ENCODE data around the gene KBTBD12. TPM values are rescaled to one million over a fixed set of nuclear protein-coding genes. Genes with fewer than 3 reads are reported as not detected.
A peak's percentile ranks its signal among the peaks of the same experiment; 100 is the strongest.

KBTBD12 gene
- total RNA-seq, 1 experiment from 2014 or later: not detected

DNA sequence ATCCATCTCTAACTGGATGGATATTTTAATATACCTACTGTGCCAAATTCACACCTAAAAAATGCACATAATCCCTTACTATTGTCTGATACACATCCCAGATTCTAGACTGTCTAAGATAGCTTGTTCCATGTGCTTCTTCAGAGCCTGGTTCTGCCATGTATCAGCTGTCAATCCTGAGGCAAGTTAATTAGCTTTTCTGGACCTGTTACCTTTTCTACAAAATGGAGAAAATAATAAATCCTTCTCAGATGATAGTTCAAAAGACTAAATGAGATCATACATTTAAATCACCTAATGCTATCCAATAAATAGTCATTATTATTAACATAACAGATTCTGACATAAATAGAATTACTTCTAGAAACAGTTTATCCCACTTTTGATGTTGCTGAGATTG, 66.1 kb downstream of the KBTBD12 start:
- Histone ChIP-seq H2AFZ (ENCODE audit: low read depth, low read length, poor library complexity, severe bottlenecking) (no peak overlapping the region), H3K27me3 (ENCODE audit: insufficient read depth, low read length) (no peaks in the 10 kb centered on the region), H3K79me2 (ENCODE audit: insufficient read depth, low read length) (no peaks in the 10 kb centered on the region), H4K20me1 (ENCODE audit: insufficient read depth) (no peaks in the 10 kb centered on the region), H3K4me2 (ENCODE audit: low read length) (no peak overlapping the region), H3K36me3 (ENCODE audit: control insufficient read depth in 1 of 2, insufficient read depth in 2 of 2, low read length in 2 of 2) (no peaks in the 10 kb centered on the region), H3K4me3 (replicated peaks in 1 of 2; ENCODE audit: low read depth in 1 of 2, low read length in 2 of 2) (no peak overlapping the region), H3K27ac (ENCODE audit: low read depth, low read length) (no peak overlapping the region), H3K9ac (ENCODE audit: low read length) (no peak overlapping the region), H3K4me1 (ENCODE audit: control insufficient read depth in 1 of 2, insufficient read depth in 2 of 2, low read length in 2 of 2) (no peaks in the 10 kb centered on the region), H3K9me3 (ENCODE audit: control insufficient read depth in 1 of 2, insufficient read depth in 1 of 2, low read depth in 1 of 2, low read length in 2 of 2) (peaks cover 0 to 5% of the 10 kb centered on the region in 2 experiments; a peak in 1 of 4 replicates), H3K9me2 (ENCODE audit: insufficient read depth) (no peaks in the 10 kb centered on the region)
- intact Hi-C loops (cut with micrococcal nuclease): no loop called here
- ATAC-seq (no peak), DNase-seq (ENCODE audit: low read depth, low spot score) (no peak)
- RAD21 ChIA-PET (ENCODE audit: low non-redundant PET in 1 of 2, low total read pairs in 2 of 2, uncharacterized antibody in 2 of 2, unreplicated experiment in 2 of 2): no interaction called here
- CTCF ChIA-PET: no interaction called here
- POLR2A ChIA-PET: no interaction called here
- TF ChIP-seq RAD21 (IDR thresholded peaks at IDR 0.05; ENCODE audit: low read depth) (no peak), EZH2 (IDR thresholded peaks at IDR 0.05) (no peak), SP1 (IDR thresholded peaks at IDR 0.05; ENCODE audit: low read depth) (no peak), CBX3 (IDR thresholded peaks at IDR 0.05; ENCODE audit: low read depth) (peak; percentile 72; the same call in 1 of the 2 replicates), POLR2AphosphoS5 (IDR thresholded peaks at IDR 0.05; ENCODE audit: low read depth, low read length) (no peak), ZNF274 (IDR thresholded peaks at IDR 0.05; ENCODE audit: low read depth, low read length) (no peak)
- TF ChIP-seq, protein P1, sequence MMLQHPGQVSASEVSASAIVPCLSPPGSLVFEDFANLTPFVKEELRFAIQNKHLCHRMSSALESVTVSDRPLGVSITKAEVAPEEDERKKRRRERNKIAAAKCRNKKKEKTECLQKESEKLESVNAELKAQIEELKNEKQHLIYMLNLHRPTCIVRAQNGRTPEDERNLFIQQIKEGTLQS (IDR thresholded peaks at IDR 0.05): no peak
- no TSS peak for BruUV-seq (replicated peaks)

DNA sequence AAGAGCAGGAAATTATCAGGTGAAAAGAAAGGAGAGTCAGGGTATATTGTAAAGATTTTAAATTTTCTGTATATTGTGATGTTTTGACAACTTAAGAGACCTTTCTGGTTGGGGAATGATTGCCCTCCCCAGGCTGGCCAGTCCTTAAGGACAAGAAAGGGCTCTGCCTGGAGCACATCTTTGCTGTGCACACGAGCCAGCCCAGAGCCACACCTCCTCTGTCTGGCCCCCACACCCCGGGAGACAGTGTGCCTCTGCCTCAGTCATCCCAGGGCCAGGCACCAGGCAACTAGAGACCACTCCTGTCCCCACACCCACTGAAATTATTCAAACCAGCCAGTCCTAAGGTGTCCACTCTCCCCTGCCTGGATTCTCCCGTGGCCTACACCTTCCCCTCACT, 67.1 kb downstream of the KBTBD12 start:
- ATAC-seq: no peak
- CTCF ChIA-PET: no interaction called here
- no TSS peak for BruUV-seq (replicated peaks)

More for the DNA sequence above, 67.1 kb downstream of the KBTBD12 start:
- ChIA-PET RAD21 (ENCODE audit: low non-redundant PET in 1 of 2, low total read pairs in 2 of 2, uncharacterized antibody in 2 of 2, unreplicated experiment in 2 of 2) (no interaction called here), POLR2A (no interaction called here)
- Histone ChIP-seq H3K9ac (ENCODE audit: low read length) (no peak overlapping the region), H3K4me3 (replicated peaks in 1 of 2; ENCODE audit: low read depth in 1 of 2, low read length in 2 of 2) (no peak overlapping the region), H4K20me1 (ENCODE audit: insufficient read depth) (no peaks in the 10 kb centered on the region), H3K27ac (ENCODE audit: low read depth, low read length) (no peak overlapping the region), H3K4me1 (ENCODE audit: control insufficient read depth in 1 of 2, insufficient read depth in 2 of 2, low read length in 2 of 2) (no peaks in the 10 kb centered on the region), H3K9me3 (ENCODE audit: control insufficient read depth in 1 of 2, insufficient read depth in 1 of 2, low read depth in 1 of 2, low read length in 2 of 2) (peaks cover 0 to 5% of the 10 kb centered on the region in 2 experiments; a peak in 1 of 4 replicates), H3K36me3 (ENCODE audit: control insufficient read depth in 1 of 2, insufficient read depth in 2 of 2, low read length in 2 of 2) (no peaks in the 10 kb centered on the region), H3K4me2 (ENCODE audit: low read length) (no peak overlapping the region), H3K79me2 (ENCODE audit: insufficient read depth, low read length) (no peaks in the 10 kb centered on the region), H3K9me2 (ENCODE audit: insufficient read depth) (no peaks in the 10 kb centered on the region), H3K27me3 (ENCODE audit: insufficient read depth, low read length) (no peaks in the 10 kb centered on the region), H2AFZ (ENCODE audit: low read depth, low read length, poor library complexity, severe bottlenecking) (no peak overlapping the region)
- TF ChIP-seq ELF1 (IDR thresholded peaks at IDR 0.05; ENCODE audit: borderline replicate concordance, low read depth): no peak
- TF ChIP-seq EGR1 (IDR thresholded peaks at IDR 0.05; ENCODE audit: low read depth): no peak
- TF ChIP-seq EZH2 (IDR thresholded peaks at IDR 0.05): no peak
- intact Hi-C loops (cut with micrococcal nuclease): no loop called here
- no peak for DNase-seq (ENCODE audit: low read depth, low spot score)

All from HCT116 (cell line).